Measurements from ENCODE around the gene C16orf54.

DNA sequence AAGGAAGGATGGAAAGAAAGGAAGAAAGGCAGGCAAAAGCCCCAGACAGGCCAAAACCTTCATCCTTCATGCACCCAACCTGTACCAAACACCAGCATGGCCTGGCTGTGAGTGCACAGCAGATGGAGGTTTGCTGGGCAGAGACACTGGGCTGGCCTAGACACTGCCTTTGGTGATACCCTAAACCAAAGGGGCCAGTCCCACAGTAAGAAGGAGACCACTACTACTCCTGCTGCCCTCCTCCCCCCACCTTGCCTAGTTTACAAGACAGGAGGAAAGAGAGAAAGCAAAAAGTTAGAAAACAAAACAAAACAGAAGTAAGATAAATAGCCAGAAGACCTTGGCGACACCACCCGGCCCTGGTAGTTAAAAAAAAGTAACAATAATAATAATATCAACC, 47.7 kb downstream of the C16orf54 start:
- TF ChIP-seq, protein P1, sequence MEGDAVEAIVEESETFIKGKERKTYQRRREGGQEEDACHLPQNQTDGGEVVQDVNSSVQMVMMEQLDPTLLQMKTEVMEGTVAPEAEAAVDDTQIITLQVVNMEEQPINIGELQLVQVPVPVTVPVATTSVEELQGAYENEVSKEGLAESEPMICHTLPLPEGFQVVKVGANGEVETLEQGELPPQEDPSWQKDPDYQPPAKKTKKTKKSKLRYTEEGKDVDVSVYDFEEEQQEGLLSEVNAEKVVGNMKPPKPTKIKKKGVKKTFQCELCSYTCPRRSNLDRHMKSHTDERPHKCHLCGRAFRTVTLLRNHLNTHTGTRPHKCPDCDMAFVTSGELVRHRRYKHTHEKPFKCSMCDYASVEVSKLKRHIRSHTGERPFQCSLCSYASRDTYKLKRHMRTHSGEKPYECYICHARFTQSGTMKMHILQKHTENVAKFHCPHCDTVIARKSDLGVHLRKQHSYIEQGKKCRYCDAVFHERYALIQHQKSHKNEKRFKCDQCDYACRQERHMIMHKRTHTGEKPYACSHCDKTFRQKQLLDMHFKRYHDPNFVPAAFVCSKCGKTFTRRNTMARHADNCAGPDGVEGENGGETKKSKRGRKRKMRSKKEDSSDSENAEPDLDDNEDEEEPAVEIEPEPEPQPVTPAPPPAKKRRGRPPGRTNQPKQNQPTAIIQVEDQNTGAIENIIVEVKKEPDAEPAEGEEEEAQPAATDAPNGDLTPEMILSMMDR (IDR thresholded peaks at IDR 0.05): no peak
- no peak for TF ChIP-seq POLR2A (IDR thresholded peaks at IDR 0.05)
